Kidney epithelial cell (primary cell): Measurements from ENCODE around the gene HNF4A. TPM values are rescaled to one million over a fixed set of nuclear protein-coding genes. Genes with fewer than 3 reads are reported as not detected.

ENCODE experiments used
- DNase-seq: peaks from one replicate; pipeline ENCODE4 v3.0.0-alpha.2; 2010; ENCODE audit warnings: low read depth
- H3K27me3 ChIP-seq: 2 replicates; pipeline ENCODE4 v1.6.0; 2011; ENCODE audit warnings: low read length; ENCODE audit not compliant: control insufficient read depth, insufficient read depth
- H3K36me3 ChIP-seq: 2 replicates; pipeline ENCODE4 v1.5.1; 2011; ENCODE audit warnings: low read length; ENCODE audit not compliant: control insufficient read depth, insufficient read depth
- H3K4me3 ChIP-seq: 2 replicates; pipeline ENCODE4 v1.5.1; 2011; ENCODE audit warnings: low read depth, mild to moderate bottlenecking, control low read depth, low read length
- CTCF ChIP-seq: IDR thresholded peaks from 2 replicates; pipeline ENCODE4 v1.5.1; 2011; ENCODE audit warnings: mild to moderate bottlenecking, moderate library complexity, low read length, control low read depth, inconsistent platforms; ENCODE audit not compliant: insufficient read depth, poor library complexity, severe bottlenecking
- total RNA-seq: library from RNA; depleted of rRNA; stranded (reverse); fragments of >200 nt; gene quantifications from 2 replicates; pipeline ENCODE4 v1.2.3, GENCODE V29; 2015

HNF4A gene
- not detected in 2 replicates for total RNA-seq

- peaks cover 3% of the 10 kb centered on the region for H3K27me3 ChIP-seq
- H3K36me3 ChIP-seq, result no peaks in the 10 kb centered on the region
- H3K4me3 ChIP-seq, result no peak within 1 kb of the TSS
- no peak for TF ChIP-seq CTCF
- no peak for DNase-seq
These were observed at the start of gene HNF4A for GRCh38 chr20:44355498-44356352. TSS of gene HNF4A (plus strand) at chr20:44355699. CDS start at chr20:44355805, 106 bp downstream.

GRCh38 chr20:44306927-44307326 is 48.6 kb upstream of the HNF4A start:
- no peaks in the 10 kb centered on the region for H3K27me3 ChIP-seq
- H3K4me3 ChIP-seq, result no peak overlapping the region
- H3K36me3 ChIP-seq, result no peaks in the 10 kb centered on the region
- no peak for TF ChIP-seq CTCF
- no peak for DNase-seq

GRCh38 chr20:44309763-44310663 is 45.5 kb upstream of the HNF4A start:
- Histone ChIP-seq H3K36me3 (no peaks in the 10 kb centered on the region), H3K27me3 (no peaks in the 10 kb centered on the region), H3K4me3 (peak overlapping the region; percentile 85)
- TF ChIP-seq CTCF, result no peak
- no peak for DNase-seq

GRCh38 chr20:44310664-44311639 is 44.5 kb upstream of the HNF4A start, which contains the start of gene FITM2:
TSS of gene FITM2 (minus strand) at chr20:44311202. CDS start at chr20:44311148, 54 bp downstream.
- no peaks in the 10 kb centered on the region for H3K36me3 ChIP-seq
- peak; percentile 93 for TF ChIP-seq CTCF
- H3K27me3 ChIP-seq, result no peaks in the 10 kb centered on the region
- peak within 1 kb of the TSS; percentile 85 for H3K4me3 ChIP-seq
- peak; percentile 76 for DNase-seq

- TF ChIP-seq CTCF, result no peak
- no peak for DNase-seq
- H3K27me3 ChIP-seq, result no peaks in the 10 kb centered on the region
- no peaks in the 10 kb centered on the region for H3K36me3 ChIP-seq
- no peak overlapping the region for H3K4me3 ChIP-seq
These were observed 40.6 kb upstream of the HNF4A start for GRCh38 chr20:44314870-44315269.
